Measurements from ENCODE around the gene DAB1.

DNA sequence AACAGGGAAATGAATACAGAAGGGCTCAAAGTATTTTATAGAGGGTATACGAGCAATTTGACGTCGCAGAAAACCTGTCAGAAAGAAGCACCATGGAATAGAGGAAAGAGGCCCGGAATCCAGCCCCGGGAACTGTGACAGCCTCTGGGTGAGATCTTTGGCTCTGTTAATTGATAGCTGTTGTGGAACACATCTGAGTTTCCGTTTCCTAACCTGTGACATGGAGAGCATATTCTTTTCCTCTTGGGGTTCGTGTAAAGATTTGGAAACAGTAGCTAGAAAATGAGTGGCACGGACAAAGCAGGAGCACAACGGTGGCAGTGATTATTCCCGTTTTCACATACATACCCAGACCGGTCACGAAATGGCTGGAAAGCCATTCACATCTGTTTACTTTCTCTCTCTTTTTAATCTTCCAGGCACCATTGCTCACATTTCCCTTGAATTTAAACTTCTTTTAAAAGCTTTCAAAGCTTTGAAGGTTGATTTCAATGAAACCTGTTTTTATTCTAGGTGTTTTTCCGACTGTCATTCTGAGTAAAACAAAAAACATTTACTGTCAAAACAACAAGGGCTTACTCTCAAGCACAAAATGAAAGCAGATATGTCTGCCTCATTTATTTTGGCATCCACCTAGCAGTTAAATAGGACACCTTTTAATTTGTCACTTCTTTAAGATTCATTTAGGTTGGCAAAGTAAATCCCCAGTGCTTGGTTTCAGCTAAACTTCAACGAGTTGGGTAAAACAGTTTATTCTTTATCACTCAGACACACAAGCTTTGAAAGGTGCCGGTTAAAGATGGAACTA, 431.3 kb downstream of the DAB1 start:
- TF ChIP-seq, protein P1, sequence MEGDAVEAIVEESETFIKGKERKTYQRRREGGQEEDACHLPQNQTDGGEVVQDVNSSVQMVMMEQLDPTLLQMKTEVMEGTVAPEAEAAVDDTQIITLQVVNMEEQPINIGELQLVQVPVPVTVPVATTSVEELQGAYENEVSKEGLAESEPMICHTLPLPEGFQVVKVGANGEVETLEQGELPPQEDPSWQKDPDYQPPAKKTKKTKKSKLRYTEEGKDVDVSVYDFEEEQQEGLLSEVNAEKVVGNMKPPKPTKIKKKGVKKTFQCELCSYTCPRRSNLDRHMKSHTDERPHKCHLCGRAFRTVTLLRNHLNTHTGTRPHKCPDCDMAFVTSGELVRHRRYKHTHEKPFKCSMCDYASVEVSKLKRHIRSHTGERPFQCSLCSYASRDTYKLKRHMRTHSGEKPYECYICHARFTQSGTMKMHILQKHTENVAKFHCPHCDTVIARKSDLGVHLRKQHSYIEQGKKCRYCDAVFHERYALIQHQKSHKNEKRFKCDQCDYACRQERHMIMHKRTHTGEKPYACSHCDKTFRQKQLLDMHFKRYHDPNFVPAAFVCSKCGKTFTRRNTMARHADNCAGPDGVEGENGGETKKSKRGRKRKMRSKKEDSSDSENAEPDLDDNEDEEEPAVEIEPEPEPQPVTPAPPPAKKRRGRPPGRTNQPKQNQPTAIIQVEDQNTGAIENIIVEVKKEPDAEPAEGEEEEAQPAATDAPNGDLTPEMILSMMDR (IDR thresholded peaks at IDR 0.05; ENCODE audit: low read depth, low read length, poor library complexity, severe bottlenecking): no peak
- no peak for TF ChIP-seq EZH2phosphoT487 (IDR thresholded peaks at IDR 0.05; ENCODE audit: borderline replicate concordance, low read length)

Data from DOHH2 (cell line).